ENCODE results near the gene KDM4C. TPM values are rescaled to one million over a fixed set of nuclear protein-coding genes. Genes with fewer than 3 reads are reported as not detected.

The KDM4C gene
- total and polyA plus RNA-seq, 2 of the 4 experiments (the other 2 are of a cell fraction) = 11.8 to 23.8 TPM

DNA sequence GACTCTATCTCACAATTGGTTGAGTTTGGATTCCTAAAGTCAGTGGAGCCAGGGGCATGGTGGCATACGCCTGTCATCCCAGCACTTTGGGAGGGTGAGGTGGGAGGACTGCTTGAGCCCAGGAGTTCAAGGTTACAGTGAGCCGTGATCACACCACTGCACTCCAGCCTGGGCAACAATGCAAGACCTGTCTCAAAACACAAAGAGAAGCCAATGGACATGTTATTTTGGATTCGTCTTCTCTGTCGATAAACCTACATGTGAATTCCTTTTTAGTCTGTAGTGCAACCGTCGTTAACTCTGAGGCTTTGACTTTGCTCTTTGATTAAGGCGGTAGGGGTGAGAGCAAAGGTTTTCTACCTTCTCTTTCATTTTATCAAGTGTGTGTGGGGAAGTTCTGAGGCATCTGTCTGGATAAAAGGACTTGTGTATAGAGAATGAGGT is 142.7 kb downstream of the KDM4C start:
- Histone ChIP-seq H3K9me3 (ENCODE audit: control insufficient read depth, insufficient read depth, low read length) (no peaks in the 10 kb centered on the region), H3K36me3 (ENCODE audit: control insufficient read depth, insufficient read depth, low read length) (0 out of 2 replicates have a peak, but pooled peaks cover 2% of the 10 kb centered on the region), H3K56ac (ENCODE audit: extremely low read depth, insufficient read depth, low read length) (no peak overlapping the region), H4K91ac (ENCODE audit: insufficient read depth, low read depth, low read length) (no peak overlapping the region), H3K27me3 (ENCODE audit: control insufficient read depth, insufficient read depth, low read length) (no peaks in the 10 kb centered on the region), H3K4me3 (ENCODE audit: insufficient read depth, low read depth, low read length) (no peak overlapping the region), H3K9me1 (ENCODE audit: insufficient read depth, low read length) (peaks cover 3% of the 10 kb centered on the region; the same call in 1 of the 2 replicates), H2AFZ (replicated peaks; ENCODE audit: low read length, poor library complexity) (no peak overlapping the region), H2BK15ac (ENCODE audit: low read depth, low read length) (no peak overlapping the region), H3K4me2 (ENCODE audit: low read depth, low read length) (no peak overlapping the region), H2AK9ac (replicated peaks; ENCODE audit: low read depth, low read length, poor library complexity) (no peak overlapping the region), H3K4ac (ENCODE audit: low read depth, low read length) (no peak overlapping the region), H2BK120ac (ENCODE audit: low read depth, low read length) (no peak overlapping the region), H2BK20ac (ENCODE audit: low read depth, low read length) (no peak overlapping the region), H3K18ac (ENCODE audit: low read depth, low read length) (no peak overlapping the region), H3K4me1 (ENCODE audit: control insufficient read depth, insufficient read depth, low read length) (peaks cover 1% of the 10 kb centered on the region; the same call in 1 of the 2 replicates), H4K20me1 (ENCODE audit: insufficient read depth, low read length) (no peaks in the 10 kb centered on the region), H3K79me1 (ENCODE audit: low read depth in 1 of 2, low read length in 2 of 2) (no peaks in the 10 kb centered on the region; a peak in 1 of 4 replicates), H3K9ac (ENCODE audit: low read depth, low read length) (no peak overlapping the region), H4K8ac (ENCODE audit: low read depth in 2 of 2, low read length in 2 of 2) (no peak overlapping the region), H3K23ac (ENCODE audit: low read depth, low read length) (no peak overlapping the region), H2AK5ac (ENCODE audit: low read depth, low read length) (no peak overlapping the region), H4K5ac (ENCODE audit: low read depth, low read length) (no peak overlapping the region), H3K27ac (ENCODE audit: insufficient read depth, low read length) (no peak overlapping the region), H3K14ac (replicated peaks; ENCODE audit: low read depth, low read length) (no peak overlapping the region), H2BK5ac (ENCODE audit: low read depth, low read length, poor library complexity, severe bottlenecking) (no peak overlapping the region)
- DNase-seq (no peak), ATAC-seq (ENCODE audit: low read depth) (no peak)
- ChIA-PET POLR2A (ENCODE audit: unreplicated experiment) (no interaction called here), CTCF (no interaction called here)
- no CpG with 5 or more reads among the region's 7 CpGs for WGBS, 2 experiments (ENCODE audit: extremely low coverage in 2 of 2, insufficient read length in 1 of 2)
- in situ Hi-C loops (cut with MboI; ENCODE audit: low sequenced_read_pairs) = loop anchor here (10.0 kb wide), 1 partner anchor 634 kb away; no protein-coding TSS in a partner anchor
- BruUV-seq (replicated peaks) = no TSS peak
- TF ChIP-seq MAFK (IDR thresholded peaks at IDR 0.05; ENCODE audit: low read depth, low read length) (no peak), CHD1 (IDR thresholded peaks at IDR 0.05; ENCODE audit: low read depth, low read length) (no peak), BHLHE40 (IDR thresholded peaks at IDR 0.05; ENCODE audit: low read depth, low read length) (no peak), MXI1 (IDR thresholded peaks at IDR 0.05; ENCODE audit: borderline replicate concordance, low read depth, low read length) (no peak), POLR2A (IDR thresholded peaks at IDR 0.05; ENCODE audit: low read depth, low read length) (no peak), CEBPB (IDR thresholded peaks at IDR 0.05; ENCODE audit: low read depth, low read length) (no peak), MAZ (IDR thresholded peaks at IDR 0.05; ENCODE audit: borderline replicate concordance, low read depth, low read length) (no peak), FOS (IDR thresholded peaks at IDR 0.05; ENCODE audit: low read depth, low read length) (no peak), RCOR1 (IDR thresholded peaks at IDR 0.05; ENCODE audit: insufficient replicate concordance, low read length) (no peak), RFX5 (IDR thresholded peaks at IDR 0.05; ENCODE audit: low read depth, low read length) (no peak), NFE2L2 (IDR thresholded peaks at IDR 0.05; ENCODE audit: low read depth, low read length) (no peak), SMC3 (IDR thresholded peaks at IDR 0.05; ENCODE audit: low read depth, low read length) (no peak), RAD21 (IDR thresholded peaks at IDR 0.05; ENCODE audit: low read length) (no peak)
- TF ChIP-seq, protein P1, sequence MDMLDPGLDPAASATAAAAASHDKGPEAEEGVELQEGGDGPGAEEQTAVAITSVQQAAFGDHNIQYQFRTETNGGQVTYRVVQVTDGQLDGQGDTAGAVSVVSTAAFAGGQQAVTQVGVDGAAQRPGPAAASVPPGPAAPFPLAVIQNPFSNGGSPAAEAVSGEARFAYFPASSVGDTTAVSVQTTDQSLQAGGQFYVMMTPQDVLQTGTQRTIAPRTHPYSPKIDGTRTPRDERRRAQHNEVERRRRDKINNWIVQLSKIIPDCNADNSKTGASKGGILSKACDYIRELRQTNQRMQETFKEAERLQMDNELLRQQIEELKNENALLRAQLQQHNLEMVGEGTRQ (IDR thresholded peaks at IDR 0.05; ENCODE audit: low read depth, low read length) = no peak
- TF ChIP-seq, protein P2, sequence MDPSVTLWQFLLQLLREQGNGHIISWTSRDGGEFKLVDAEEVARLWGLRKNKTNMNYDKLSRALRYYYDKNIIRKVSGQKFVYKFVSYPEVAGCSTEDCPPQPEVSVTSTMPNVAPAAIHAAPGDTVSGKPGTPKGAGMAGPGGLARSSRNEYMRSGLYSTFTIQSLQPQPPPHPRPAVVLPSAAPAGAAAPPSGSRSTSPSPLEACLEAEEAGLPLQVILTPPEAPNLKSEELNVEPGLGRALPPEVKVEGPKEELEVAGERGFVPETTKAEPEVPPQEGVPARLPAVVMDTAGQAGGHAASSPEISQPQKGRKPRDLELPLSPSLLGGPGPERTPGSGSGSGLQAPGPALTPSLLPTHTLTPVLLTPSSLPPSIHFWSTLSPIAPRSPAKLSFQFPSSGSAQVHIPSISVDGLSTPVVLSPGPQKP (IDR thresholded peaks at IDR 0.05; ENCODE audit: borderline replicate concordance, low read depth, low read length) = no peak
- TF ChIP-seq, protein P3, sequence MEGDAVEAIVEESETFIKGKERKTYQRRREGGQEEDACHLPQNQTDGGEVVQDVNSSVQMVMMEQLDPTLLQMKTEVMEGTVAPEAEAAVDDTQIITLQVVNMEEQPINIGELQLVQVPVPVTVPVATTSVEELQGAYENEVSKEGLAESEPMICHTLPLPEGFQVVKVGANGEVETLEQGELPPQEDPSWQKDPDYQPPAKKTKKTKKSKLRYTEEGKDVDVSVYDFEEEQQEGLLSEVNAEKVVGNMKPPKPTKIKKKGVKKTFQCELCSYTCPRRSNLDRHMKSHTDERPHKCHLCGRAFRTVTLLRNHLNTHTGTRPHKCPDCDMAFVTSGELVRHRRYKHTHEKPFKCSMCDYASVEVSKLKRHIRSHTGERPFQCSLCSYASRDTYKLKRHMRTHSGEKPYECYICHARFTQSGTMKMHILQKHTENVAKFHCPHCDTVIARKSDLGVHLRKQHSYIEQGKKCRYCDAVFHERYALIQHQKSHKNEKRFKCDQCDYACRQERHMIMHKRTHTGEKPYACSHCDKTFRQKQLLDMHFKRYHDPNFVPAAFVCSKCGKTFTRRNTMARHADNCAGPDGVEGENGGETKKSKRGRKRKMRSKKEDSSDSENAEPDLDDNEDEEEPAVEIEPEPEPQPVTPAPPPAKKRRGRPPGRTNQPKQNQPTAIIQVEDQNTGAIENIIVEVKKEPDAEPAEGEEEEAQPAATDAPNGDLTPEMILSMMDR (conservative IDR thresholded peaks at IDR 0.05; ENCODE audit: low read depth, low read length) = no peak
- intact Hi-C loops (cut with micrococcal nuclease) = loop anchor here (10.0 kb wide), 1 partner anchor 354 kb away; no protein-coding TSS in a partner anchor
- dilution Hi-C loops (cut with HindIII; ENCODE audit: low sequenced_read_pairs, unreplicated experiment) = no loop called here
